ENCODE data around the gene AMDHD2.

The AMDHD2 gene

DNA sequence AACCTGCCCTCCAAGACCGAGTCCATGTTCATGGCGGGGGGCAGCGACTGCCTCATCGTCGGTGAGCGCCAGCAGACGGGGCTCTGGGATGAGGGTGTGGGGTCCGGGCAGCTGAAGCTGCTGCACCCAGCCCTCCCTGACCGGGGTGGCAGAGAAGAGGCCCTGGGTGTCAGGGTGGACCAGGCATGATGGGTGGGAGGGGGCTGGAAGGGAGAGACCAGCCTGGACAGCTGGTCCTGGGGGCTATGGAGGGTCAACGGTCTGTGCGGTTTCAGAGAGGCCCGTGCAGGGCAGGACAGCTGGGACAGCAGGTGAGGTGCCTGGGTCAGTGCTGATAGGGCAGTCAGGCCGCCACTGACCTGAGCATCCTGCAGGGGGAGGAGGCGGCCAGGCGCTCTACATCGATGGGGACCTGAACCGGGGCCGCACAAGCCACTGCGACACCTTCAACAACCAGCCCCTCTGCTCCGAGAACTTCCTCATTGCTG lies 19.7 kb upstream of the AMDHD2 start:
- no peak for DNase-seq

DNA sequence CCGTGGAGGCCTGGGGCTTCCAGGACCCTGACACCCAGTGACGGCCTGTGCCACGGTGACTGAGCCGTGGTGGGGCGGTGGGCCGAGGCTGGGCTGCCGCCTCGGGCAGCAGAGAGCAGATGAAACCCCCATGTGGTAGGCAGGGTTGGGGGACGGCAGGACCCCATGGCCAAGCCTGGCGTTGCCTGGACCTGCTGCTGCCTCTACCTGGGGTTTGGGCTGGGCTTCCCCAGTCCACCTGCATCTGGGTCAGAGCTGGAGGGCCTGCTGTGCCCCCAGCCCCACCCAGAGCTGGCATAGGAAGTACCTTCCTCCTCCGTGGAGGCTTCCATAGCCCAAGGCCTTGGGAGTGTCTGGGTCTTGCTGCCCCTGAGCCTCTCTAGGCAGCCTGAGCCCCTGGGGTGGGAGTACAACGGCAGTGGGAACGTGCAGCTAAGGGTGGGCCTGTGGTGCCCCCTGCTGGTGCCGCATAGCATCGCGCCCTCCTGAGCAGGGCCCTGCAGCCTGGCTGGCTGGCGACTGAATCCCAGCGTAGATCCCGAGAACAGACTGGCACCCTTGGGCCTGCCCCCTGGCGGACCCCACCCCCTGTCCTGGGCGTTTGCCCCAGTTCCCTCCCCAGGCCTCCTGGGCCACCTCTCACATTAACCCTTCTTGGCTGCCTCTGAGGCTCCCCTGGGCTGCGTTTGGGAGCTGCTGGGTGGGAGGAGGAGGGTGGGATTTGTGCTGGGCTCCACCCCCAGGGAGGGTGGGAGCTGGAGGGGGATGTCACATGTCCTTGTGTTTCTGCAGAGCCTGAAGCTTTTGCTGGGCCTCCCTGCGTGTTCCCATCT lies 19.0 kb upstream of the AMDHD2 start:
- peak; percentile 92 for DNase-seq

DNA sequence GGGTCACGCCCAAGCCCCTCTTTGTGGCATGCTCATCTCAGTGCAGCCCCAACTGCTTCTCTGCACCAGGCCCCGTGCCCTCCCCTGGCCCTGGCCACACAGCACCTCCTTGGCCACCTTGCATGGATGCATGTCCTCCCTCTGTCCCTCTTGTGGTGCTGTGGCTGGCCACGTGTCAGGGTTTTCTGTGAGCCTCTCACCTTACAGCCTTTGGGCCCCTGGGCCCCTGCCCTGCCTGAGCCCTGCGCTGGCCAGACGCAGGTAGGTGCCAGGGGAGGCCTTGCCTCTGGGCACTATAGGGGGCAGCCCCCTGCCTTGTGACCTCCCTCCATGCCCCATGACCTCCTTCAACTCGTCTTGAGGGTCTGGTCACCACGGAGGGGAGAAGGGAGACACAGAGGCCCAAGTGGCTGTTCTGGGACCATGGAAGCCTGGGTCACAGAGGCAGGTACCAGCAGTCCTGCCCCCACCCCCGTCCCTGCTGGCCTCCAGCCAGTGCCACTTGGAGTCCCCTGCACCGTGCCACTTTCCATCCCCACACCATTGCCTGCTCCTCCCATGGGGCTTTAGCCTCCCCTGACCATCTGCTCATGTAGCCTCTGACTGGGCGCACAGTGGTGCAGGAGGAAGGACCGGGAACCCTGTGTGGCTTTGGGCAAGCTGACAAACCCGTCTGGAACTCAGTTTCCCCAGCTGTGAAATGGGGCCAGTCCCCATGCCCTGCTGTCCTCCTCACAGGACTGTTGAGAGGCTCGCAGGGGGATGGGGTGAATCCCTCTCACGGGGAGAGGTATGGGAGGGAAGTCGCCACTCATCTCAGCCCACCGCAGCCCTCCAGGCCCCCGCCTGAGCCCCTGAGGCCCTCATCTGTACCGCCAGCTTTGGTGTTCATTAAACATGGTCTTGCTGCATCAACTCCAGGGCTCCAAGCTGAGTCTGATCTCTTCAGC lies 17.9 kb upstream of the AMDHD2 start:
- no peak for DNase-seq

DNA sequence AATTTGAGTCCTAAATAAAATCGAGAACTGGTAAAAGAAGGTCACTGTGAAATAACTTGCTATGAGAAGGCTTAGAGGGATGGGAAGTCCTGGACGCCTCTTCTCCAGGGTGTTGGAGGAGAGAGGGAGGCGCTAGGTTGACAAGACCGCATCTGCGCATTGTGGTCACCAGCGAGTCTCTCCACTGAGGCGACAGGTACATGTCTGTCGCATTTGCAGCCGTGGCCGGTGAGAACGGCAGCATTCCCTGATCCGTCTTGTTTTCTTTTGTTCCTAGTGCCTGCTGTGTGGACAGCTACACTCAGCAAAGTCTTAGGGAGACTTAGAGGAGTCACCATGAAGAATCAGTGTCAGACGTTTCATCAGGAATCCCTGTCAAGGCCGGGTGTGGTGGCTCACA lies 14.5 kb upstream of the AMDHD2 start:
- no peak for DNase-seq

DNA sequence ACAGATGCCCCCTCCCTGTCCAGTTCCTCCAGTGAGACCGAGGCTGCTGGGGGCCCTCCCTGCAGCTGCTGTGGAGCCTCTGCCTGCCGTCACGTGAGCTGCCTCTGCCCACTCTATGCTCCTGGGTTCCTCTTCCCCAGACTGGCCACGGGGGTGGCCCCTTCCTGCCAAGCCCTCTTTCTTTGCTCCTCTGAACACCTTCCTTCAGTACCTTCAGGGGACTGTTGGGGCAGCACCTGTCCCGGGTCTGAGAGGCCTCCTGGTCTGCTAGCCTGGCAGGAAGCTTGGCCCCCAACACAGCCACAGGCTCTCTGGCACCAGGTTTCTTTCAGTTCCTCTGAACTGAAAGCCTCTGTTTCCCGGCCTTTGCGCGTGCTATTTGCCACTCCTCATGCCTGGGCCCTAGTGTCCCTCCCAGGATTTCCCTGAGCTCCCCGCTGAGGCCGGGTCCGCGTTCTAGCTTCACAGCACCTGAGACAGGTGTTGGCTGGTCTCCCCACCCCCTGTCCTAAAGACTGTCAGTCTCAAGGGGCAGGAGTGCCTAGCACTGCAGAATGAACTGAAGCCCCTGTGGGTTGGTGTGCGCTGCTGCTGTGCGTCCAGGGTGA lies 13.0 kb upstream of the AMDHD2 start:
- DNase-seq = peak; percentile 75

DNA sequence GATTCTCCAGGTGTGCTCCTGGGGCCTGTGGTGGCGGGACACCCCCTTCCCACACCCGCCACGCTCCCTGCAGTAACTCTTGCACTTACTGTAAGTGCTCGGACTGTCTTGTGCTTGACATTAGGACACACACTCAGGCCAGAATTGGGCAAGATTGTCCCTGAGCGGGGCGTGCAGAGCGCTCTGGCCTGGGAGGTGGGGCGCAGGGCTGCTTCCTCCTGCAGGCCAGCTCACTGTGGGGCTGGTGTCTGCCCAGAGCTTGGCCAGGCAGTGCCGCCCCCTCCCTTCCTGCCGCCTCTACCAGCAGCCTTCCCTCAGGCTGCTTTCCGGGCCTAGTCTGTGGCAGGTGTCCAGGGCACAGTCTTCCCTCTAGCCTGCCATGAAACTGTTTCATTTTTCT lies 12.5 kb upstream of the AMDHD2 start:
- peak; percentile 54 for DNase-seq

DNA sequence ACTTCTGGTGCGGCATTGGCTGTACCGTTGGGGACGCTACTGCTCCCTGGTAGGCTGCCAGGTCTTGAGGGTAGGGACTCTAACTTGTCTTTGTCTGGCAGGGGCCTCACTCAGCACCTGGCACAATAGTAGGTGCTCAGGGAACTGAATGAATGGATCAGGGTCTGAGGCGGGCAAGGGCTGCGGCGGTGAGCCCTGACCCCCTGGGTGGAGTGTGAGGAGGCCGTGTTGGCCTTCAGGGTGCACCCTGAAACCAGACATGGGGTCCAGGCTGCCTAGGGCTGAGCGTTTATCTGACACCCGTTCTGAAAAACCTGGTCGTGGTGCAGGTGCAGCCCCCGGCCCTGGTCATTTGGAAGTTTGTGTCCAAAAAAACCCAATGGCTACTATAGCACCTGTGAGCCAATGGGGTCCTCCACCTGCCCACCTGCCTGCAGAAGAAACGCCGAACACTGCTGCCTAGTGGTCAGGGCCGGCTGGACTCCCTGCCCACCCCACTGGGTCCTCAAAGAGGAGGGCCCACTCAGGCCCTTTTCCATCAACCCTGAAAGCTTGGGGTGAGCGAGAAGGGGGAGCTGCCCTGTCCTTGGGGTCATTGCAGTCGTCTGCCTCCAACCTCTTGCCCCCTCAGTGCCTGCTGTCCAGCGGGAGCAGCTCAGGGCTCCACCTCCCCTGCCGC lies 11.3 kb upstream of the AMDHD2 start:
- no peak for DNase-seq

DNA sequence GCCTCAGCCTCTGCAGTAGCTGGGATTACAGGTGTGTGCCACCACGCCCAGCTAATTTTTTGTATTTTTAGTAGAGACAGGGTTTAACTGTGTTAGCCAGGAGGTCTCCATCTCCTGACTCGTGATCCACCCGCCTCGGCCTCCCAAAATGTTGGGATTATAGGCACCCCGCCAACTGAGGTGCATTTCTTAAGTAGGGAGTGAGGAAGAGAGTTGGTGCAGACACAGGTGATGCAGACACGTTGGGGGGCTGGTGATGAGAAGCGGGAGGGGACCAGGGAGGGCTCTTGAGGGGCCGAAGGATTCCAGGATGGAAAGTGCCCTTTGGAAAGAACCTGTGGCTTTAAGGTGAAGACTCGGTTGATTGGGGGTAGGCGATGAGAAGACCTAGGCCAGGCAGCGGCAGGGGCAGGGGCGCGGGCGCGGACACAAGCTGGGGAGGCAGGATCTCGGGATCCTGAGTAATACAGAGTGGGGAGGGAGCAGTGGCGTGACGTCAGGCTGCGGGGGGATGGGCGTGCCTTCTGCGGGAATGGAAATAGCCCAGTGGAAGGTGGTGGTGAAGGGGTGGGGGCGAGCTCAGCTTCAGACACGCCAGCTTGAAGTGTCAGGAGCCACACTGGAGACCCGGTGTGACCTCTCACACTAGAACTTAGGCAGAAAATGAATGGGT lies 8.9 kb upstream of the AMDHD2 start:
- DNase-seq = no peak

DNA sequence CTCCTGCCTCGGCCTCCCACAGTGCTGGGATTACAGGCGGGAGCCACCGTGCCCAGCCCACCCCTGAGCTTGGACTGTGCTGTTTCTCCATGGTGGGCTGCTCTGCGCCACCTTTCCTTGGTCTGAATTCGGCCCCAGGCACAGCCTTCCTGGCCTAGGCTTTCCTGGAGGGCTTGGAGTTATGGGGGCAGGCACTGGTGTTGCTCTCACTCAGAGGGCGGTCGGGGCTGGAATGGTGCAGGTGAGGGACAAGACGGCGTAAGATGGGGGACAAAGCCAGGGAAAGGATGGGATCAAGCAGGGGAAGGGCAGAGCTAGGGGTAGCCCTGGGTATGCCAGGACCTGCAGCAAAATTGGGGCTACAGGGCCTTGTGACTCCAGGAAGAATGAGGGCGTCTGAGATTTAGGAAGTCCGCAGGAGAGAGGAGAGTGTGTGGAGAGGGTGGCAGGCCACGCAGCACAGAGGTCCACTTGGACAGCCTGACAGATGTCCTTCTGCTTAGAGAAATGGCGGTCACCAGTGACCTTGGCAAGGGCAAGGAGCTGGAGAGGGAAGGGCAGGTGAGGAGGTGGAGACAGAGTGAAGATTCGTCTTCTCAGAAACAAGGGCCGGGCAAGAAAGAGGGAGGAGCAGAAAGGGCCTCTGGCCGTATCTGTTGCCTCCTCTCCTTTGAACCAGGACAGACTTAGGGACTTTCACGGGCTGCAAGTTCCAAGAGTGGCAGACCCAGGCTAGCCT lies 8.0 kb upstream of the AMDHD2 start:
- no peak for DNase-seq

DNA sequence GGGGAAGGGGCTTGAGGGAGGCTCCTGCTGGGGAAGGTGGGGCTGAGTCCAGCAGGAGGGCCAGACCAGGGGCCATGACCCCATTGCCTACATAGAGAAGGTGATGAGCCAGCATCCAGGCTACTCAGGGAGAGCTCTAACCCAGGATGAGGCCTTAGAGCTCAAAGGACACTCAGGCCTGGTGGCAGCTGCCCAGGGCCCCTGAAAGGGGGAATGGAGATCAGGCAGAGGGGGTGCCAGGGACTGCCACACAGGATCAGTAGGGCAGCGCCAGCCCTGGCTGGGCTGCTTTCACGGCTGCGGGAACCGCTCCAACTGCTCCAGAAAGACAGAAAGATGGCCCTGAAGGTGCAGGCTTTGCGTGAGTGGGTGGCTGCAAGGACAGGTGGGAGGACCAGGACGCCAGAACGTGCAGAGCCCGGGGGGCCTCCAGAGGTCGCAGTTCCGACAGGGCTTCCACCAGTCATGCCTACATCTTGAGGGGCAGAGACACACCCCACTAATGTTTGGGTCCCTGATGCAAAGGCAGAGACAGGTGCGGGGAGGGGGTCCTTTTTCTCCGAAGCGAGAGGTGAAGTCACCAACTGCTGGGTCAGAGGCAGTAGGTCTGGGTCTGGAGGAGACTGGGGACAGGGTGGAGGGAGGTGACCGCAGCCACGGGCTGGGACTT lies 7.3 kb upstream of the AMDHD2 start:
- peak; percentile 54 for DNase-seq

DNA sequence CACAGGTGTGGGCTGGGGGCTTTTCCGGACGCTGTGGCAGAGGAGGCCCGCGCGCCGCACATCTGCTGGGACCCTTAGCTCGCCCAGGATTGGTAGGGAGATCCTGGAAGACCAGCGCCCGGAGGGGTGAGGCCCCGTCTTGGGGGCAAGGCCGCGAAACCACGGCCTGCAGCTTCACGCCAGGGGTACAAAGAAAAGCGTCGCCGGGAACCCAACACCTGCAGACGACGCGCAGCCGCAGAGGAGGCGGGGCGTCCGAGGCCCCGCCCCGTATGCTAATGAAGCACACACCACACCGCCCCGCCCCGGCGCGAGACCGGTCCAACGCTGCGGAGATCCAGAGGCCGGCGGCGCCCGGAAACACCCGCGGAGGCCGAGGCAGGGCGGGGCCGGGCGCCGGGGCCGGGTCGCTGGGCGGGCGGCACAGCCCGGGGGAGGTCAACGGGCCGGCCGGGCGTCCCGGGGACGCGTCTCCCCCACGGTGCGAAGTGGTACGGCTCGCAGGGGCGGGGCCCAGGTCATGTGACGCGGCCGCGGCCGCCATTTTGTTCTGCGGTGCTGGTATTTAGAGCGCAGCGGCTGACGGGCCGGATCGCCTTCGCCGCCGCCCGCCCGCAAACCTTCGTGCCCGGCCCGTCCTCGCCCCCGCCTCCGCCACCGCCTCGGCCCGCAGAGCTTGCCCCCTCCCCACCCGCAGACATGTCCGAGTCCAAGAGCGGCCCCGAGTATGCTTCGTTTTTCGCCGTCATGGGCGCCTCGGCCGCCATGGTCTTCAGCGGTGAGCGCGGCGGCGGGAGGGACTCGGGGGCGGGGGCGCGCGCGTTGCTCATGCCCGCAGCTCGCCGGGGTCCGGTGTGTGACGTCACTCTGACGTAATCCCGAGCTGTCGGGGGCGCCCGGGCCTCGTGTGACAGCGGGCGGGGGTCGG lies 6.5 kb upstream of the AMDHD2 start, which contains the start of gene ATP6V0C:
Gene ATP6V0C (plus strand): TSS at position 548 of the 928 bp plus-strand sequence. CDS start 152 bp downstream, at position 700.
- DNase-seq = peak; percentile 96

DNA sequence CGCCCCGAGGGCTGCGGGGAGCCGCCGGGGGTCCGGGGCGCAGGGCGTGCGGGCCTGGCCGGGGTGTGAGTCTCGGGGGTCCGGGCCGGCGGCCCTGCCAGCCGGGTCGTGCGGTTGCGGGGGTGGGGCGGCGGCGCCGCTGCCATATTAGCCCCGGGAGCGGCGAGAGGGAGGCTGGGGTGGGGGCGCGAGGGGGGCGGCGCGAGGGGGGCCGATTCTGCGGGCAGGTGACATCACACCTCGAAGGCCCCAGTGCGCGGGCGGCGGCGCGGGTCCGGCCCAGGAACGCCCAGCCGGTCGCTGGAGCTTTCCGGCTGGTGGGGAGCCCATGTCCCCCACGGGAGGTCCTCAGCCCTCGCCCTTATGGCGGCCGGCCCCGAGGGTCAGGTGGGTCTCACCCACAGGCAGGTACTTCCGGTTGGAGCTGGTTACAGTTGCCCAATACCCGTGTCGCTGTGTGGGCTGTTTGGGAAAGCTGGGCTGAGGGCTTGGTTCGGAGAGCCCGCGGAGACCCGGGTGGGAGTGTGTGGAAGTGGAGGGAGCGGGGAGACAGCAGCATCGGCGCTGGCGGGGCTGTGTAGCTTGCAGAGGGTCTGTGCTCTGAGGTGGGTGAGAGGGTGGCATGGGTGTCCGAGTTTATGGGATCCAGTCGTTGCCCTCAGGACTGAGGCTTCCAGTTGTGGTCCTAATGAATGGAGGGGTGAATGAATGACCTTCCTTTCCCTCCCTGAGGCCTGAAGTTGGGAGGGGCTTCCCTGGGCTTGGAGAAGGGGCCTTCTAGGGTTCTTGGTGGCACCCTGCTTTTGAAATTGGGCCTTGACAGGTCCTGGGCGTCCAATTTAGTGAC lies 5.6 kb upstream of the AMDHD2 start:
- peak; percentile 33 for DNase-seq

DNA sequence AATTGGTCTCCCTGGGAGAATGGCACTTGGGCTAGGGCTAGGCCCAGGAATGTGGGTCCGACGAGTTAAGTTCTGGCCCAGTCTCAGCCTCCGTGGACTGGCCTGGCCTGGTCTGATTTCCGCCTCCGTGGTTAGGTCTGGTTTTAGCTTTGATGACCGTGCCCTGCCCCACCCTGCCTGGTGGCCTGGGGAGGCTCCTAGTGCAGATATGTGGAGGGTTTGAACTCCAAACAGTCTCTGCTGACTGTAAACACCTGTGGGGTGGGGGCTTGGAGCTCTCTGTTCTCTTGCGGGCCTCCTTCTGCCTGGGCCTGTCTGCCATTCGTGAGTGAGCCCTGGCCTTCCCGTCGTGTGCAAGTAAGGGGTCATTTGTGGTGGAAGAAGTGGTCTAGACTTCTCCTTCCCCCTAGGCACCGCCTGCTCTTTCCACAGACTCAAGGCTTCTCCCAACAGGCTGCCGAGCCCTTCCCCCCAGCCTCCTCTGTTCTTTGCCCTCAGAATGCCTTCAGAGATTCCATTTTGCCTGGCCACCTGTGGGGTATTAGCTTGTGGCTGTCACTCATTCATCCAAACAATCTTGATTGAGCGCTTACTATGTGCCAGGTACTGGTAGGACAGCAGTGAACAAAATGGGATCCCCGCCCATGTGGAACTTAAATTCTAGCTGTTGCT lies 4.9 kb upstream of the AMDHD2 start:
- DNase-seq = peak; percentile 52

DNA sequence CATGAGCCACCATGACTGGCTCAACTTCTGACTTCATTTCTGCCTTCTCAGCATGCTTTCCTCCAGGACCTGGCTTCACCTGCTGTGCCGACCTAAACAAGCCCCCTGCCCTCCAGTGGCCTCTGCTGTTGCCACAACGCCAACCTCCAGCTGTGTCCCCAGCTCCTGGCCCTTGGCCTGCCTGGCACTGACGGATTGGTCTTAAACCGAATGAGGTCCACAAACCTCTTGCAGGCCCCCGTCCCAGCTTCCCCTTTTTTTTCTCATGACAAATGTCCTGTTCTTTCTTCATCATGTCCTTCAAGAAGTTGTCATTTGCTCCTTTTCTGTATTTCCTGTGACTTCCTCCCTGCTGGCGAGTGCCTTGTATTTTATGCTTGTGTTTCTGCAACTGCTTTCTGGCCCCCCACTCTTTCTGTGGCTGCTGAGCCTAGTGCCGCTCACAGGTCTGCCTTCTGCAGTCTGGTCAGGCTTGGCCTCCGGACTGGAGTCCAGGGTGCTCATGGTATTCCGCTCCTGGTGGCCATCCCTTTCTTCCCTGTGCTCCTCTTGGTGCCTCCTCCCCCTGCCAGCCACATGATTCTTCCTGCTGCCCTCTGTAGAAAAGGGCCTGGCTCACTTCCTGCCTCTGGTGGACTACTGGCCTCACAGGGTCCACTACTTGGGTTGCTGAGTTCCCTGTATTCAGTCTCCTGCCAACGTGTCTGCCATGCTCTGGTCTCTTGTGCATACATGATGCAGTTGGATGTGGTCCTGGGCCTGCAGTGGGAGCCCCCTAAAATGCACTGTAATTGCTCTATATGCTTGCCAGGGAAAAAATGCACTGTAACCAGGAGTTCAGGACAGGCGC lies 3.6 kb upstream of the AMDHD2 start:
- DNase-seq = peak; percentile 88

DNA sequence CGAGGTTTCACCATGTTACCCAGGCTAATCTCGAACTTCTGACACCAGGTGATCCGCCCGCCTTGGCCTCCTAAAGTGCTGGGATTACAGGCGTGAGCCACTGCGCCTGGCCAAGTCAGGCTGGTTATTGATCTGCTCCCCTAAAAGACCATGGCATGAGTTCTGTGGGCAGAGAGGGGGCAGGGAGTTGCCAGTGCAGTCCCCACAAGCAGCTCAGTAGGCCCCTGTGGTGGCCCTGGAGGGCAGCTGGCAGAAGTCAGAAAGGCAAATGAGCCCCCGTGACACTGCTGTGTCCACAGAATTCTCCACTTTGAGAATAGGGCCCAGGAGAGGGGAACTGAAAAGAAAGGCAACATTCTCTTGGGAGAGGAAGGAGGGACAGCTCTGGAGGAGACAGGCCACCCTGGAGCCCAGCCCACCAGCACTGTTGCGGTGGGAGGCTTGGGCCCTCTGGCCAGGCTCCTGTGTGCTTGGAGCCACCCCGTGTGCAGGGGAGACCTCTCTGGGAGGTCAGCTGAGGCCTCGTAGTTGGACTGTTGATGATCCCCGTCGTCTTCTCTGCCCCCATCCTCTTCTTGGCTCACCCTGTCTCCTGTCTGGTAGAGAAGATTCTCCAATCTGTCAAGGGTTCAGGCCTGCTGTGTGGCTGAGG lies 2.1 kb upstream of the AMDHD2 start:
- no peak for DNase-seq
